Loucy (cell line): Measurements from ENCODE around the gene DUSP9.

Experiments
- H2AFZ ChIP-seq: fragments of 200-600 bp; sonication (generic); 2 replicates; pipeline ENCODE4 v1.6.0; 2016; ENCODE audit warnings: antibody characterized with exemption, mild to moderate bottlenecking, low read length, moderate library complexity
- H3F3A ChIP-seq: fragments of 200-600 bp; 2 replicates; pipeline ENCODE4 v1.6.0; 2016; ENCODE audit warnings: antibody characterized with exemption, low read depth, mild to moderate bottlenecking
- H3K27me3 ChIP-seq: fragments of 200-600 bp; sonication (generic); 2 replicates; pipeline ENCODE4 v1.6.1; 2014; ENCODE audit warnings: low read length, mild to moderate bottlenecking; ENCODE audit not compliant: insufficient read depth, poor library complexity, severe bottlenecking
- H3K36me3 ChIP-seq: fragments of 200-600 bp; sonication (generic); 2 replicates; pipeline ENCODE4 v1.6.1; 2016; ENCODE audit warnings: low read length; ENCODE audit not compliant: insufficient read depth
- H3K4me1 ChIP-seq: fragments of 200-600 bp; sonication (generic); 2 replicates; pipeline ENCODE4 v1.5.1; 2014; ENCODE audit warnings: low read length, mild to moderate bottlenecking; ENCODE audit not compliant: insufficient read depth, poor library complexity, severe bottlenecking
- H3K4me2 ChIP-seq: fragments of 200-600 bp; sonication (generic); 2 replicates; pipeline ENCODE4 v1.6.0; 2014; ENCODE audit warnings: antibody characterized with exemption, low read length, low read depth, mild to moderate bottlenecking; ENCODE audit not compliant: poor library complexity, severe bottlenecking
- H3K4me3 ChIP-seq: fragments of 200-600 bp; sonication (generic); 2 replicates; pipeline ENCODE4 v1.5.1; 2014; ENCODE audit warnings: low read length, mild to moderate bottlenecking, mixed read lengths; ENCODE audit not compliant: poor library complexity, severe bottlenecking
- H3K79me2 ChIP-seq: fragments of 200-600 bp; sonication (generic); 2 replicates; pipeline ENCODE4 v1.6.1; 2014; ENCODE audit warnings: low read length; ENCODE audit not compliant: insufficient read depth
- H3K9ac ChIP-seq: fragments of 200-600 bp; sonication (generic); 2 replicates; pipeline ENCODE4 v1.6.0; 2014; ENCODE audit warnings: mild to moderate bottlenecking, low read depth, low read length, moderate library complexity; ENCODE audit not compliant: poor library complexity, severe bottlenecking
- H3K9me2 ChIP-seq: fragments of 200-600 bp; sonication (generic); replicated peaks from 2 replicates; pipeline ENCODE4 v1.6.1; 2016; ENCODE audit warnings: low read depth, low read length, mixed read lengths
- H3K9me3 ChIP-seq: fragments of 200-600 bp; sonication (generic); 2 replicates; pipeline ENCODE4 v1.6.1; 2014; ENCODE audit warnings: mild to moderate bottlenecking, antibody characterized with exemption, low read length, low read depth; ENCODE audit not compliant: insufficient read depth
- H4K20me1 ChIP-seq: fragments of 200-600 bp; sonication (generic); 2 replicates; pipeline ENCODE4 v1.6.0; 2014; ENCODE audit warnings: antibody characterized with exemption, low read length, mild to moderate bottlenecking; ENCODE audit not compliant: insufficient read depth, poor library complexity, severe bottlenecking
- EZH2phosphoT487 ChIP-seq: fragments of 200-600 bp; IDR thresholded peaks from 2 replicates; pipeline ENCODE4 v1.6.1; 2018; ENCODE audit warnings: antibody characterized with exemption, mild to moderate bottlenecking, moderate library complexity, borderline replicate concordance
- TF ChIP-seq, protein P1 (sequence below): fragments of 200-600 bp; sonication (generic); conservative IDR thresholded peaks from 2 replicates; pipeline ENCODE4 v1.5.1; 2014; ENCODE audit warnings: mild to moderate bottlenecking, antibody characterized with exemption, low read length

DUSP9 gene

DNA sequence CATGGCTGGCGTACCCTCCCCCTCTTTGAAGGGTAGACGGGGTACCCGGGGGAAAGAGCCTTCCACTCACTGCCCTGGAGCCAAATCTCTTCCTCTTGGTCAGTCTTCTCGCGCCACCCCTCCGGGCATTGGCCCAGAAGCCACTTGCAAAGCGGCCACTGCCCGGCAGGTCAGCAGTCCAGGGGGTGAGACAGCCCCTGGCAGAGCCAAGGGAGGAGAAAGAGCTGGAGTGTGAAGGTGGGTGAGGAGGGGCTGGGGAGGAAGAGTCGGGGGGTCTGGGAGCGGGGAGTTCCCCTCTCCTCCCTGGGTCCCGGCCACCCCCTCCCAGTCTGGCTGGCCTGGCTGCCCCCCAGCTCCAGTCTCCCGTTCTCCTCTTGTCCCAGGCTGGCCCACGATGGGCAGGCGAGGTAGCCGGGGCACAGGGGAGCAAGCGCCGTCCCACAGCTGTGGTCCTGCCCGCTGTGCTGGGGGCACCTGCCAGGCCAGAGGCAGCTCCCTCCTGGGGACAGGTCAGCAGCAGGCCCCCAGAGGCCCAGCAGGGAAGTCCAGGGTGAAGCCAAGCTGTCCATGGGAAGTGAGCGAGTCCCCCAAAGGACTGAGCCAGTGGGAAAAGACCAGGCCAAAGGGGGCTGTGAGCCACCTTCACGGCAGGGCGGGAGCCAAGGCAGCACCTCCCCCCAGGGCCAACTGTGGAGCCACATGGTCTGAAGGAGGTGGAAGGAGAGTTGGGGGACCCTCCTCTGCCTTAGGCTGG lies 21.6 kb upstream of the DUSP9 start:
- no peak overlapping the region for H3K4me3 ChIP-seq
- no peak overlapping the region for H2AFZ ChIP-seq
- no peak overlapping the region for H3K9ac ChIP-seq
- no peaks in the 10 kb centered on the region for H3K27me3 ChIP-seq
- H3K4me1 ChIP-seq = no peaks in the 10 kb centered on the region
- no peaks in the 10 kb centered on the region for H3K9me2 ChIP-seq
- no peaks in the 10 kb centered on the region for H3F3A ChIP-seq
- no peaks in the 10 kb centered on the region for H3K9me3 ChIP-seq
- no peaks in the 10 kb centered on the region for H3K36me3 ChIP-seq
- no peaks in the 10 kb centered on the region for H4K20me1 ChIP-seq
- no peak overlapping the region for H3K4me2 ChIP-seq
- H3K79me2 ChIP-seq = no peaks in the 10 kb centered on the region
- TF ChIP-seq EZH2phosphoT487 = no peak
- TF ChIP-seq, protein P1, sequence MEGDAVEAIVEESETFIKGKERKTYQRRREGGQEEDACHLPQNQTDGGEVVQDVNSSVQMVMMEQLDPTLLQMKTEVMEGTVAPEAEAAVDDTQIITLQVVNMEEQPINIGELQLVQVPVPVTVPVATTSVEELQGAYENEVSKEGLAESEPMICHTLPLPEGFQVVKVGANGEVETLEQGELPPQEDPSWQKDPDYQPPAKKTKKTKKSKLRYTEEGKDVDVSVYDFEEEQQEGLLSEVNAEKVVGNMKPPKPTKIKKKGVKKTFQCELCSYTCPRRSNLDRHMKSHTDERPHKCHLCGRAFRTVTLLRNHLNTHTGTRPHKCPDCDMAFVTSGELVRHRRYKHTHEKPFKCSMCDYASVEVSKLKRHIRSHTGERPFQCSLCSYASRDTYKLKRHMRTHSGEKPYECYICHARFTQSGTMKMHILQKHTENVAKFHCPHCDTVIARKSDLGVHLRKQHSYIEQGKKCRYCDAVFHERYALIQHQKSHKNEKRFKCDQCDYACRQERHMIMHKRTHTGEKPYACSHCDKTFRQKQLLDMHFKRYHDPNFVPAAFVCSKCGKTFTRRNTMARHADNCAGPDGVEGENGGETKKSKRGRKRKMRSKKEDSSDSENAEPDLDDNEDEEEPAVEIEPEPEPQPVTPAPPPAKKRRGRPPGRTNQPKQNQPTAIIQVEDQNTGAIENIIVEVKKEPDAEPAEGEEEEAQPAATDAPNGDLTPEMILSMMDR = no peak

DNA sequence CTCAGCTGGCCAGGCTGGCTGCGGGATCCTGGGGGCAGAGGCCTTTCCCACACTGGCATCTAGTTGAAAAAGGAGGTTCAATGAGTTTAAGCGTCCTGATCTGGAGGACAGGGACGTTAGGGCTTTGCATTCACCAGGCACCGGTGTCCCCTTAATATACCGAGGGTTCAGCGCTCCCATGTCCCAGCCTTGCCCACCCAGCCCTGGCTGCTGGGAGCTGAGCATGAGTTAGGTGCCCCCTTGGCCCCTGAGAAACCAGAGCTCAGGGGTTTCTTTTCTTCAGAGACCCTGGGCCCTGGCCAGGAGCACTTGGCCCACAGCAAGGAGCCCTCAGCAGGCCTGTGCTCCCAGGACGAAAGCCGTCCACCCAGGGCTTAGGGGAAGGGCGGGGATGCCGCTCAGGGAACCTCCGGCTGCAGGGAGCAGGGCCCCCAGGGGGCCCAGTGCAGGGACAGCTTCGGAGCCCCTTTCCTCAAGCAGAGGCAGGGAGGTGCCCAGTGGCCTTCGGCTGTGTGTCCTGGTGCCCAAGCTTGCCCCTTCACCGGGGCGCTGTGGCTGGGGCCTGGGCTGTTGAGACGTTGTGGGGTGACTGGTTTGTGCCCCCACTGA lies 20.9 kb upstream of the DUSP9 start:
- Histone ChIP-seq H3K9ac (no peak overlapping the region), H3K36me3 (no peaks in the 10 kb centered on the region), H4K20me1 (no peaks in the 10 kb centered on the region), H3K9me3 (no peaks in the 10 kb centered on the region), H3F3A (no peaks in the 10 kb centered on the region), H3K4me1 (no peaks in the 10 kb centered on the region), H3K4me3 (no peak overlapping the region), H3K9me2 (no peaks in the 10 kb centered on the region), H3K27me3 (no peaks in the 10 kb centered on the region), H2AFZ (no peak overlapping the region), H3K4me2 (no peak overlapping the region), H3K79me2 (no peaks in the 10 kb centered on the region)
- TF ChIP-seq, protein P1 = no peak
- TF ChIP-seq EZH2phosphoT487 = no peak

DNA sequence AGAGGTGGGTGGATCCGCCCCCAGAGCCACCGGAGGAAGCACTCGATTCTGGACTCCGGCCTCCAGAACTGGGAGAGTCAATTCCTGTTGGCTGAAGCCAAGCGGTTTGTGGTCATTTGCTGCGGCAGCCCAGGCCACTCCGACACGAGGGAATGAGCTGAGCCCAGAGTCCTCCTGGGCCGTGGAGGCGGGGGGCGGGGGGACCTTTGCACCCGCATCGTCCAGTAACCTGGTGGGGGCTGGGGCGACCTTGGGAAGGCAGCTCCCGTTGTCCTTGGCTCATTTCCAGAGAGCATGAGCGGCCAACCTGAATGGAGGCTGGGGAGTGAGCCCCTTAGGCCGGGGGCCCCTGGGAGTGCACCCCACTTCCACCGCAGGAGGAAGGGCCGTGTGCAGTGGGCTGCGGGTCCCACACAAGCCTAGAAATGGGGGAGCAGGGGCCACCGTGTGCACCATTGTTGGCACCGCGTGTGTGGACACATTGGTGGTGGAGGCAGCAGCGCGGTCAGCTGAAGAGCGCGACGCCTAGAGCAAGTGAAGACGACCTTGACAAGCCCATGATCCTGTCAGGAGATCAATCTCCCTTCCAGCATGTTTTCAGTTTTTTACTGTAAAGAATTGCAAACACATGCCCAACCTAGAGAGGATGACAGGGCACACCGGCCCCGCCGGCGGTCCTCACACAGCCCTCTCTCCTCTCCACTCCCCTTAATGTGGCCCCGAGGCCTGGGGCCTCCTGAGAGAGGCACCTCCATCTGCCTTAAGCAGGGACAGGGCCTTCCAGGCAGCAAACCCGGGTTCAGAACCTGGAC lies 19.9 kb upstream of the DUSP9 start:
- TF ChIP-seq, protein P1 = no peak
- TF ChIP-seq EZH2phosphoT487 = no peak
- no peak overlapping the region for H3K9ac ChIP-seq
- no peaks in the 10 kb centered on the region for H4K20me1 ChIP-seq
- no peaks in the 10 kb centered on the region for H3K27me3 ChIP-seq
- H3K36me3 ChIP-seq = no peaks in the 10 kb centered on the region
- H3K4me3 ChIP-seq = no peak overlapping the region
- H3K9me2 ChIP-seq = no peaks in the 10 kb centered on the region
- no peaks in the 10 kb centered on the region for H3K79me2 ChIP-seq
- H2AFZ ChIP-seq = no peak overlapping the region
- H3K9me3 ChIP-seq = no peaks in the 10 kb centered on the region
- no peaks in the 10 kb centered on the region for H3F3A ChIP-seq
- no peak overlapping the region for H3K4me2 ChIP-seq
- H3K4me1 ChIP-seq = no peaks in the 10 kb centered on the region
